Activated T-cell treated with anti-CD3 and anti-CD28 coated beads, Interleukin-2, amount 50 U/mL, for 4 hours (primary cell): Measurements from ENCODE around the gene FAM169A. TPM values are rescaled to one million over a fixed set of nuclear protein-coding genes. Genes with fewer than 3 reads are reported as not detected.
"Not testable (repeated sequence)": the region's sequence is repeated elsewhere in the genome, so short reads cannot be mapped to it uniquely, and the experiment has no call there.

Experiments used
- ATAC-seq, 2 donors: fragments of 200-7000 bp; cut with Tn5 transposase; one replicate each; pipeline ENCODE4 v1.10.0; 2021
- DNase-seq: peaks from one replicate; pipeline ENCODE4 v3.0.0-alpha.2; 2020
- H3K27me3 Mint-ChIP-seq: one replicate; pipeline ENCODE4 v1.8.0; 2021; ENCODE audit warnings: low read depth, mixed read lengths
- H3K36me3 Mint-ChIP-seq: one replicate; pipeline ENCODE4 v1.8.0; 2022; ENCODE audit warnings: mixed read lengths; ENCODE audit not compliant: insufficient read depth
- H3K4me1 Mint-ChIP-seq: one replicate; pipeline ENCODE4 v1.8.0; 2021; ENCODE audit warnings: low read depth, mixed read lengths
- H3K4me3 Mint-ChIP-seq: one replicate; pipeline ENCODE4 v1.8.0; 2021; ENCODE audit warnings: mild to moderate bottlenecking, moderate library complexity, mixed read lengths
- H3K9me3 Mint-ChIP-seq: one replicate; pipeline ENCODE4 v1.8.0; 2021; ENCODE audit warnings: mixed read lengths
- total RNA-seq, 3 donors: library from RNA; stranded (reverse); gene quantifications; one replicate each; pipeline ENCODE4 v1.2.1, GENCODE V29; 2021

FAM169A gene
- total RNA-seq, 3 donors from 2014 or later, result 10.0 to 13.1 (median 10.2) TPM

- not testable (repeated sequence) for DNase-seq, H3K27me3 Mint-ChIP-seq, H3K9me3 Mint-ChIP-seq, H3K4me3 Mint-ChIP-seq, ATAC-seq, H3K4me1 Mint-ChIP-seq
- peaks cover 45% of the 10 kb centered on the region for H3K36me3 Mint-ChIP-seq
Observed at GRCh38 chr5:74748742-74749141, 117.4 kb downstream of the FAM169A start.

- Mint-ChIP-seq H3K4me1 (no peaks in the 10 kb centered on the region), H3K36me3 (peaks cover 23% of the 10 kb centered on the region), H3K4me3 (no peak overlapping the region), H3K9me3 (no peaks in the 10 kb centered on the region), H3K27me3 (no peaks in the 10 kb centered on the region)
- DNase-seq (no peak), ATAC-seq (no peak)
Observed at GRCh38 chr5:74738406-74738805, 127.8 kb downstream of the FAM169A start.

DNA sequence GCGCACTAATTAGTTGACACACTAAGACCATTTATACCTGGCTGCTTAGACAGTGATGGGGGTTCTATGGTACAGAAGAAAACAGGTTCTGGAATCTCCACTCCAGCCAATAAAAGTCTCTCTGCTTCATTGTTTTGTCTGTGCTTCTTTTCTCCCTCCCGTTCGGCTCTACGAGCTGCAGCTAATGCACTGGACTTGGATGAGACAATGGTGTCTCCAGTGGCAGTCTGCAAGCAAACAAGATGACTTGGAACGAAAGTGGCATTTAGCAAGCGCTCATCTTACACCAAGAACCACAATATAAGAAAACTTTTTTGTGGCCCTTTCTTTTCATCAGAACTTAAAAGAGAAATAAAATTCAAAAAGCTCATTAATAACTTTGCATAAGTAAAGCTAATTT, 129.4 kb downstream of the FAM169A start:
- no peak for ATAC-seq
- Mint-ChIP-seq H3K36me3 (peaks cover 23% of the 10 kb centered on the region), H3K27me3 (no peaks in the 10 kb centered on the region), H3K9me3 (no peaks in the 10 kb centered on the region), H3K4me3 (no peak overlapping the region), H3K4me1 (no peaks in the 10 kb centered on the region)
- no peak for DNase-seq

Other genes with a start within 250 kb of the FAM169A start
- gene ENC1, start 225.7 kb downstream of the FAM169A start, total RNA-seq, result 1 to 10 TPM; 1.8 to 3.0 (median 2.4) TPM
- gene HEXB, start 181.2 kb downstream of the FAM169A start, total RNA-seq, result 10 to 100 TPM; 38.6 to 46.8 (median 45.8) TPM
- 10 to 100 TPM; 24.3 to 28.2 (median 26.2) TPM for gene GFM2, start 99.3 kb downstream of the FAM169A start, total RNA-seq
- gene NSA2, start 99.1 kb downstream of the FAM169A start, total RNA-seq, result 100 to 1,000 TPM; 171 to 179 (median 177) TPM
- 1 to 10 TPM; 1.1 to 1.3 (median 1.2) TPM for gene GCNT4, start 186.2 kb upstream of the FAM169A start, total RNA-seq